ENCODE data around the gene VPS9D1.

DNA sequence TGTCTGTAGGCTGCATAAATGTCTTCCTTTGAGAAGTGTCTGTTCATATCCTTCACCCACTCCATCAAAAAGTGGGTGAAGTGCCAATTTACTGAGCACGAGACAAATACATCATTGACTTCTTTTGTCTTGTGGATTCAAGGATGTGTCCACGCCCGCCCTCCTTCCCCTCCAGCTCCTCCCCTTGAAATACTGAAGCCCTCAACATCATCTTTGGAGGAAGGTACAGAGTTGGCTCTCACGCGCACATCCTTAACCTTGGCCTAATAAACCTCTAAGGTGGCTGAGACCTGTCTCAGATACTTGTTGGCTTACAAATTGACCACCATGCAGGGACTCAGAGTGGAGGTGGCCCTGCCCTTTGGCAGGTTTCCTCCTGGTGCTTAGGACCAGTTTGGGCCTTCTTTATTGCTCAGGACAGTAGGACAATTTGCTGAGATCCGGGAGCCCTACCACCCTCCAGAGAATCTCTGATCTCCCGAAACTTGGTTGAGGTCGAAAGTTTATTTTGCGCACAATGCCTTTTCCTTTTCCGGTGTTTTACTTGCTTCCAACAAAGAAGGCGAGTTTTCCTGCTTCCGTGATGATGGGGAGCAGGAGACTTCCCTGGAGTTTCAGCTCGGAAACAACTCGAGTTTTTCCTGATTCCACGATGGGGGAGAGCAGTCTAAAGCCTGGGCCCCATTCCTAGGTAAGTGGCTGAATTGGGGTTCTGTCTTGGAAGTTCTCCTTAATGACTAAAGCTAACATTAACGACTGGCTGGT lies 48.3 kb downstream of the VPS9D1 start:
- TF ChIP-seq, protein P1, sequence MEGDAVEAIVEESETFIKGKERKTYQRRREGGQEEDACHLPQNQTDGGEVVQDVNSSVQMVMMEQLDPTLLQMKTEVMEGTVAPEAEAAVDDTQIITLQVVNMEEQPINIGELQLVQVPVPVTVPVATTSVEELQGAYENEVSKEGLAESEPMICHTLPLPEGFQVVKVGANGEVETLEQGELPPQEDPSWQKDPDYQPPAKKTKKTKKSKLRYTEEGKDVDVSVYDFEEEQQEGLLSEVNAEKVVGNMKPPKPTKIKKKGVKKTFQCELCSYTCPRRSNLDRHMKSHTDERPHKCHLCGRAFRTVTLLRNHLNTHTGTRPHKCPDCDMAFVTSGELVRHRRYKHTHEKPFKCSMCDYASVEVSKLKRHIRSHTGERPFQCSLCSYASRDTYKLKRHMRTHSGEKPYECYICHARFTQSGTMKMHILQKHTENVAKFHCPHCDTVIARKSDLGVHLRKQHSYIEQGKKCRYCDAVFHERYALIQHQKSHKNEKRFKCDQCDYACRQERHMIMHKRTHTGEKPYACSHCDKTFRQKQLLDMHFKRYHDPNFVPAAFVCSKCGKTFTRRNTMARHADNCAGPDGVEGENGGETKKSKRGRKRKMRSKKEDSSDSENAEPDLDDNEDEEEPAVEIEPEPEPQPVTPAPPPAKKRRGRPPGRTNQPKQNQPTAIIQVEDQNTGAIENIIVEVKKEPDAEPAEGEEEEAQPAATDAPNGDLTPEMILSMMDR (IDR thresholded peaks at IDR 0.05) = no peak
- no peak for TF ChIP-seq POLR2A (IDR thresholded peaks at IDR 0.05)

All from lower leg skin (tissue), 3 donors.